Ishikawa (cell line): Measurements from ENCODE around the gene ANKRD28.

ENCODE experiments used
- CEBPB ChIP-seq: IDR thresholded peaks from 2 replicates; pipeline ENCODE4 v1.6.1; 2012
- CREB1 ChIP-seq: IDR thresholded peaks from 2 replicates; pipeline ENCODE4 v1.6.1; 2012; ENCODE audit warnings: low read depth
- EGR1 ChIP-seq: IDR thresholded peaks from 2 replicates; pipeline ENCODE4 v1.6.1; 2012
- EP300 ChIP-seq: IDR thresholded peaks from 2 replicates; pipeline ENCODE4 v1.6.1; 2012; ENCODE audit warnings: borderline replicate concordance
- FOXM1 ChIP-seq: IDR thresholded peaks from 2 replicates; pipeline ENCODE4 v1.6.1; 2012; ENCODE audit warnings: low read depth, borderline replicate concordance
- NFIC ChIP-seq: IDR thresholded peaks from 2 replicates; pipeline ENCODE4 v1.6.1; 2012
- RAD21 ChIP-seq: IDR thresholded peaks from 2 replicates; pipeline ENCODE4 v1.6.1; 2012; ENCODE audit warnings: low read depth
- TCF12 ChIP-seq: IDR thresholded peaks from 2 replicates; pipeline ENCODE4 v1.6.1; 2012; ENCODE audit warnings: low read depth
- TEAD4 ChIP-seq: IDR thresholded peaks from 2 replicates; pipeline ENCODE4 v1.6.1; 2012
- TF ChIP-seq, protein P1 (sequence below): IDR thresholded peaks from 2 replicates; pipeline ENCODE4 v1.6.1; 2012; ENCODE audit warnings: low read depth, mild to moderate bottlenecking

DNA sequence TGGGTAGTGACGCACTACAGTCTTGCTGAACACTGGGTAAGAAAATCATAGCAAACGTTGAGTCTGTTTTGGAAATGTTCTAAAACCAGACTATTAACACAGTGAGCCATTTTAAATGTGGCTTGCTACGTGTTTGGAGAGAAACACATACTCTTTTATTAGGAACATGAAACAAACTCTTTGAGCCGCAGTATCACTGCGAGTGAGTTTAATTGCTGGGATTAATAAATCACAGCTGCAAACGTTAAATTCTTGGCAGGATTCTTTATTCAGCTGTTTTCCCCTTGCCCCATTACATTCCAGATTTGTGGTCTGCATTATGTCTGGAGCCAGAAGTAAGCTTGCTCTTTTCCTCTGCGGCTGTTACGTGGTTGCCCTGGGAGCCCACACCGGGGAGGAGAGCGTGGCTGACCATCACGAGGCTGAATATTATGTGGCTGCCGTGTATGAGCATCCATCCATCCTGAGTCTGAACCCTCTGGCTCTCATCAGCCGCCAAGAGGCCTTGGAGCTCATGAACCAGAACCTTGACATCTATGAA lies 162.6 kb downstream of the ANKRD28 start:
- TF ChIP-seq FOXM1 = no peak
- no peak for TF ChIP-seq TCF12
- TF ChIP-seq EP300 = no peak
- no peak for TF ChIP-seq EGR1
- TF ChIP-seq CEBPB = no peak
- TF ChIP-seq, protein P1, sequence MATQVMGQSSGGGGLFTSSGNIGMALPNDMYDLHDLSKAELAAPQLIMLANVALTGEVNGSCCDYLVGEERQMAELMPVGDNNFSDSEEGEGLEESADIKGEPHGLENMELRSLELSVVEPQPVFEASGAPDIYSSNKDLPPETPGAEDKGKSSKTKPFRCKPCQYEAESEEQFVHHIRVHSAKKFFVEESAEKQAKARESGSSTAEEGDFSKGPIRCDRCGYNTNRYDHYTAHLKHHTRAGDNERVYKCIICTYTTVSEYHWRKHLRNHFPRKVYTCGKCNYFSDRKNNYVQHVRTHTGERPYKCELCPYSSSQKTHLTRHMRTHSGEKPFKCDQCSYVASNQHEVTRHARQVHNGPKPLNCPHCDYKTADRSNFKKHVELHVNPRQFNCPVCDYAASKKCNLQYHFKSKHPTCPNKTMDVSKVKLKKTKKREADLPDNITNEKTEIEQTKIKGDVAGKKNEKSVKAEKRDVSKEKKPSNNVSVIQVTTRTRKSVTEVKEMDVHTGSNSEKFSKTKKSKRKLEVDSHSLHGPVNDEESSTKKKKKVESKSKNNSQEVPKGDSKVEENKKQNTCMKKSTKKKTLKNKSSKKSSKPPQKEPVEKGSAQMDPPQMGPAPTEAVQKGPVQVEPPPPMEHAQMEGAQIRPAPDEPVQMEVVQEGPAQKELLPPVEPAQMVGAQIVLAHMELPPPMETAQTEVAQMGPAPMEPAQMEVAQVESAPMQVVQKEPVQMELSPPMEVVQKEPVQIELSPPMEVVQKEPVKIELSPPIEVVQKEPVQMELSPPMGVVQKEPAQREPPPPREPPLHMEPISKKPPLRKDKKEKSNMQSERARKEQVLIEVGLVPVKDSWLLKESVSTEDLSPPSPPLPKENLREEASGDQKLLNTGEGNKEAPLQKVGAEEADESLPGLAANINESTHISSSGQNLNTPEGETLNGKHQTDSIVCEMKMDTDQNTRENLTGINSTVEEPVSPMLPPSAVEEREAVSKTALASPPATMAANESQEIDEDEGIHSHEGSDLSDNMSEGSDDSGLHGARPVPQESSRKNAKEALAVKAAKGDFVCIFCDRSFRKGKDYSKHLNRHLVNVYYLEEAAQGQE = no peak
- no peak for TF ChIP-seq CREB1
- no peak for TF ChIP-seq NFIC
- TF ChIP-seq TEAD4 = no peak
- no peak for TF ChIP-seq RAD21
